Measurements from ENCODE around the gene ZNF747. TPM values are rescaled to one million over a fixed set of nuclear protein-coding genes. Genes with fewer than 3 reads are reported as not detected.

The ZNF747 gene
- total and polyA plus RNA-seq, 10 of the 15 experiments (the other 5 are each of a cell fraction or from before 2014, with no cell fraction given): 1.0 to 13.0 (median 7.2) TPM

GRCh38 chr16:30557957-30558788 is 23.5 kb upstream of the ZNF747 start, which contains the start of gene ZNF764 (continued):
- no peak for TF ChIP-seq KDM1A (IDR thresholded peaks at IDR 0.05; ENCODE audit: borderline replicate concordance)
- no peak for TF ChIP-seq FOS (IDR thresholded peaks at IDR 0.05; ENCODE audit: borderline replicate concordance, extremely low read depth, insufficient read length)
- TF ChIP-seq ZNF622 (IDR thresholded peaks at IDR 0.05): no peak
- TF ChIP-seq SREBF2 (IDR thresholded peaks at IDR 0.05; ENCODE audit: low read length): no peak
- no peak for TF ChIP-seq MTA3 (IDR thresholded peaks at IDR 0.05; ENCODE audit: borderline replicate concordance, low read length)
- TF ChIP-seq E4F1 (IDR thresholded peaks at IDR 0.05; ENCODE audit: borderline replicate concordance, partially characterized antibody): no peak
- no peak; the same call in 1 of the 2 replicates for TF ChIP-seq GATAD2B (conservative IDR thresholded peaks at IDR 0.05; ENCODE audit: low read depth)
- peak; percentile 99 for TF ChIP-seq NR2C1 (IDR thresholded peaks at IDR 0.05)
- TF ChIP-seq CHD4 (IDR thresholded peaks at IDR 0.05): no peak
- TF ChIP-seq NKRF (conservative IDR thresholded peaks at IDR 0.05): peak; percentile 37; the same call in 1 of the 2 replicates
- no peak for TF ChIP-seq SUZ12 (IDR thresholded peaks at IDR 0.05; ENCODE audit: unreplicated experiment)
- TF ChIP-seq SPI1 (IDR thresholded peaks at IDR 0.05; ENCODE audit: borderline replicate concordance, insufficient read depth, low read depth, low read length): no peak
- no peak for TF ChIP-seq NFIC (IDR thresholded peaks at IDR 0.05; ENCODE audit: low read depth, low read length)
- TF ChIP-seq, protein P1, sequence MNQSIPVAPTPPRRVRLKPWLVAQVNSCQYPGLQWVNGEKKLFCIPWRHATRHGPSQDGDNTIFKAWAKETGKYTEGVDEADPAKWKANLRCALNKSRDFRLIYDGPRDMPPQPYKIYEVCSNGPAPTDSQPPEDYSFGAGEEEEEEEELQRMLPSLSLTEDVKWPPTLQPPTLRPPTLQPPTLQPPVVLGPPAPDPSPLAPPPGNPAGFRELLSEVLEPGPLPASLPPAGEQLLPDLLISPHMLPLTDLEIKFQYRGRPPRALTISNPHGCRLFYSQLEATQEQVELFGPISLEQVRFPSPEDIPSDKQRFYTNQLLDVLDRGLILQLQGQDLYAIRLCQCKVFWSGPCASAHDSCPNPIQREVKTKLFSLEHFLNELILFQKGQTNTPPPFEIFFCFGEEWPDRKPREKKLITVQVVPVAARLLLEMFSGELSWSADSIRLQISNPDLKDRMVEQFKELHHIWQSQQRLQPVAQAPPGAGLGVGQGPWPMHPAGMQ (IDR thresholded peaks at IDR 0.05; ENCODE audit: borderline replicate concordance): no peak
- TF ChIP-seq, protein P2, sequence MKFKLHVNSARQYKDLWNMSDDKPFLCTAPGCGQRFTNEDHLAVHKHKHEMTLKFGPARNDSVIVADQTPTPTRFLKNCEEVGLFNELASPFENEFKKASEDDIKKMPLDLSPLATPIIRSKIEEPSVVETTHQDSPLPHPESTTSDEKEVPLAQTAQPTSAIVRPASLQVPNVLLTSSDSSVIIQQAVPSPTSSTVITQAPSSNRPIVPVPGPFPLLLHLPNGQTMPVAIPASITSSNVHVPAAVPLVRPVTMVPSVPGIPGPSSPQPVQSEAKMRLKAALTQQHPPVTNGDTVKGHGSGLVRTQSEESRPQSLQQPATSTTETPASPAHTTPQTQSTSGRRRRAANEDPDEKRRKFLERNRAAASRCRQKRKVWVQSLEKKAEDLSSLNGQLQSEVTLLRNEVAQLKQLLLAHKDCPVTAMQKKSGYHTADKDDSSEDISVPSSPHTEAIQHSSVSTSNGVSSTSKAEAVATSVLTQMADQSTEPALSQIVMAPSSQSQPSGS (IDR thresholded peaks at IDR 0.05; ENCODE audit: low read length): no peak
- TF ChIP-seq ATF7 (IDR thresholded peaks at IDR 0.05; ENCODE audit: low read depth): peak; percentile 34; the same call in 1 of the 2 replicates
- no peak for TF ChIP-seq MYC (IDR thresholded peaks at IDR 0.05; ENCODE audit: insufficient read depth, insufficient read length, insufficient replicate concordance, low read length, severe bottlenecking)
- peak; percentile 97 for TF ChIP-seq IKZF1 (conservative IDR thresholded peaks at IDR 0.05)
- no peak; the same call in none of the 2 replicates for TF ChIP-seq SIN3A (IDR thresholded peaks at IDR 0.05; ENCODE audit: low read depth, low read length)
- no peak for TF ChIP-seq NFYA (IDR thresholded peaks at IDR 0.05; ENCODE audit: borderline replicate concordance, low read depth, low read length)
- no peak for TF ChIP-seq CBX3 (IDR thresholded peaks at IDR 0.05; ENCODE audit: borderline replicate concordance, low read depth)
- no peak for TF ChIP-seq USF1 (IDR thresholded peaks at IDR 0.05; ENCODE audit: borderline replicate concordance, extremely low read length, insufficient read depth, low read depth, low read length)
